ENCODE data around the gene NCAM2. TPM values are rescaled to one million over a fixed set of nuclear protein-coding genes. Genes with fewer than 3 reads are reported as not detected.

NCAM2 gene
- polyA plus RNA-seq, 1 donor from 2014 or later, result 9.8 TPM

DNA sequence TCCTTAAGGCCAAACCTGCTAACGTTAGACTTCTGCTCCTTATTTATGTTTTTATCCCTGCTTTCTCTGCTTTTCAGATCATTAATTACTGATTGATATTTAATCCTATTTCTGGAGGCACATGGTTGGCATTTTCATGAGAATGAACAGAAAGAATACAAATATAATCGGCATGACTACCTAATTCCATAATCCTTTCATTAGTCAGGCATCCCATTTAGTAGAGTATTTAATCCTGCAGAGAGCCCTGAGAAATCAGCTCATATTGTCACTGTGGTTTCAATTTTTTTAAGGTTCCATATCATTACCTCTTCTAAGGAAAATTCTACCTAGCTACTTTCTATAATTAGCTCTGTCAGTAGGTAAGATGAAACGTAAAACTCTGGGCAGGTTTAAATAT is 238.8 kb downstream of the NCAM2 start:
- Histone ChIP-seq H3K9me2 (ENCODE audit: insufficient read depth, low read length) (no peaks in the 10 kb centered on the region), H4K20me1 (ENCODE audit: insufficient read depth) (no peaks in the 10 kb centered on the region), H3F3A (ENCODE audit: insufficient read depth, low read length, poor library complexity, severe bottlenecking) (no peaks in the 10 kb centered on the region), H2AFZ (ENCODE audit: low read depth, low read length) (no peak overlapping the region), H3K27ac (ENCODE audit: low read length) (peak overlapping the region; percentile 17), H3K9ac (ENCODE audit: low read length) (no peak overlapping the region), H3K79me2 (replicated peaks; ENCODE audit: insufficient read depth, low read length) (no peaks in the 10 kb centered on the region), H3K36me3 (ENCODE audit: insufficient read depth, low read length) (no peaks in the 10 kb centered on the region), H3K4me2 (ENCODE audit: low read length) (no peak overlapping the region), H3K4me3 (ENCODE audit: low read length) (no peak overlapping the region), H3K27me3 (ENCODE audit: insufficient read depth, low read depth, low read length) (no peaks in the 10 kb centered on the region), H3K9me3 (ENCODE audit: low read length) (no peaks in the 10 kb centered on the region)
- no peak for TF ChIP-seq TAF1 (IDR thresholded peaks at IDR 0.05; ENCODE audit: low read depth)
- TF ChIP-seq, protein P1, sequence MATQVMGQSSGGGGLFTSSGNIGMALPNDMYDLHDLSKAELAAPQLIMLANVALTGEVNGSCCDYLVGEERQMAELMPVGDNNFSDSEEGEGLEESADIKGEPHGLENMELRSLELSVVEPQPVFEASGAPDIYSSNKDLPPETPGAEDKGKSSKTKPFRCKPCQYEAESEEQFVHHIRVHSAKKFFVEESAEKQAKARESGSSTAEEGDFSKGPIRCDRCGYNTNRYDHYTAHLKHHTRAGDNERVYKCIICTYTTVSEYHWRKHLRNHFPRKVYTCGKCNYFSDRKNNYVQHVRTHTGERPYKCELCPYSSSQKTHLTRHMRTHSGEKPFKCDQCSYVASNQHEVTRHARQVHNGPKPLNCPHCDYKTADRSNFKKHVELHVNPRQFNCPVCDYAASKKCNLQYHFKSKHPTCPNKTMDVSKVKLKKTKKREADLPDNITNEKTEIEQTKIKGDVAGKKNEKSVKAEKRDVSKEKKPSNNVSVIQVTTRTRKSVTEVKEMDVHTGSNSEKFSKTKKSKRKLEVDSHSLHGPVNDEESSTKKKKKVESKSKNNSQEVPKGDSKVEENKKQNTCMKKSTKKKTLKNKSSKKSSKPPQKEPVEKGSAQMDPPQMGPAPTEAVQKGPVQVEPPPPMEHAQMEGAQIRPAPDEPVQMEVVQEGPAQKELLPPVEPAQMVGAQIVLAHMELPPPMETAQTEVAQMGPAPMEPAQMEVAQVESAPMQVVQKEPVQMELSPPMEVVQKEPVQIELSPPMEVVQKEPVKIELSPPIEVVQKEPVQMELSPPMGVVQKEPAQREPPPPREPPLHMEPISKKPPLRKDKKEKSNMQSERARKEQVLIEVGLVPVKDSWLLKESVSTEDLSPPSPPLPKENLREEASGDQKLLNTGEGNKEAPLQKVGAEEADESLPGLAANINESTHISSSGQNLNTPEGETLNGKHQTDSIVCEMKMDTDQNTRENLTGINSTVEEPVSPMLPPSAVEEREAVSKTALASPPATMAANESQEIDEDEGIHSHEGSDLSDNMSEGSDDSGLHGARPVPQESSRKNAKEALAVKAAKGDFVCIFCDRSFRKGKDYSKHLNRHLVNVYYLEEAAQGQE (IDR thresholded peaks at IDR 0.05; ENCODE audit: borderline replicate concordance), result no peak
- TF ChIP-seq POLR2AphosphoS5 (IDR thresholded peaks at IDR 0.05), result no peak
- no peak for TF ChIP-seq RAD21 (conservative IDR thresholded peaks at IDR 0.05)
- TF ChIP-seq SMC3 (conservative IDR thresholded peaks at IDR 0.05; ENCODE audit: poor library complexity), result no peak
- TF ChIP-seq EZH2 (IDR thresholded peaks at IDR 0.05; ENCODE audit: borderline replicate concordance, insufficient read depth, low read length, poor library complexity, severe bottlenecking), result no peak
- no peak for TF ChIP-seq MXI1 (conservative IDR thresholded peaks at IDR 0.05; ENCODE audit: poor library complexity, severe bottlenecking)

DNA sequence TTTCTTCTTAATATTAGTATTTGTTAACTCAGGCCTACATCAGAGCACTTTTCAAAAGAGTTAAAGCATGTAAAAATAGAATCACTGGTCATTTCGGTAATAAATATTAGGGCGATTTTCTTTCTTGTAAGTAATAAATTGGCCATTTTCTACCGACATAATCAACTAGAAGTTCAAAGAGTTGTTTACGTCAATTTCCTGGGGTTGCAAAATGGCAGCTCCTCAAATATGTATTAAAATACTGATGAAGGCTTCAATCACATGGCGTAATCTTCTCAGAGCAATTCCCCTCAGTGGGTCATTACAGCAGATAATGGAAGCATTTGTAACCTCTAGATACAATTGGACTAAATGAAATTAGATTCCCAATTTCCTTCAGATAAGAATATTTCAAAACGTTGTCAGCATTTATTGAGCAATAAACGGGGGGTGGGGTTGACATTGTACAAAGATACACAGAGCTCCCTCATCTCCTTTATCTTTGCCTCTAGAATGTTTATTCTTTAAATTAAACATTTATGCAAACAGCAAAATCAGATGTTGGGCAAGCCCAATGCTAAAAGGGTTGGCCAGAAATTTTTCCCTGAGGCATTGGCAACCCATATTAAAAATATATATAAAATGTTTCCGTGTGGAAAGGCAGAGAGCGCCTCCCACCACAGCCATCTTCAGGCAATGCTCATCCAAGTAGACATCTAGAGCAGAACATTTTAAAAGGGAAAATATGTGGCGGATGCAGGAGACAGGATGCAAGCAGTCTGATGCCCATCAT is 240.6 kb downstream of the NCAM2 start:
- Histone ChIP-seq H3F3A (ENCODE audit: insufficient read depth, low read length, poor library complexity, severe bottlenecking) (no peaks in the 10 kb centered on the region), H3K9me2 (ENCODE audit: insufficient read depth, low read length) (no peaks in the 10 kb centered on the region), H3K9me3 (ENCODE audit: low read length) (no peaks in the 10 kb centered on the region), H3K36me3 (ENCODE audit: insufficient read depth, low read length) (no peaks in the 10 kb centered on the region), H2AFZ (ENCODE audit: low read depth, low read length) (no peak overlapping the region), H3K4me2 (ENCODE audit: low read length) (no peak overlapping the region), H3K4me3 (ENCODE audit: low read length) (no peak overlapping the region), H4K20me1 (ENCODE audit: insufficient read depth) (no peaks in the 10 kb centered on the region), H3K27ac (ENCODE audit: low read length) (no peak overlapping the region), H3K9ac (ENCODE audit: low read length) (no peak overlapping the region), H3K79me2 (replicated peaks; ENCODE audit: insufficient read depth, low read length) (no peaks in the 10 kb centered on the region), H3K27me3 (ENCODE audit: insufficient read depth, low read depth, low read length) (no peaks in the 10 kb centered on the region)
- TF ChIP-seq EZH2 (IDR thresholded peaks at IDR 0.05; ENCODE audit: borderline replicate concordance, insufficient read depth, low read length, poor library complexity, severe bottlenecking), result no peak
- TF ChIP-seq, protein P1 (IDR thresholded peaks at IDR 0.05; ENCODE audit: borderline replicate concordance), result no peak
- no peak for TF ChIP-seq TAF1 (IDR thresholded peaks at IDR 0.05; ENCODE audit: low read depth)
- TF ChIP-seq MXI1 (conservative IDR thresholded peaks at IDR 0.05; ENCODE audit: poor library complexity, severe bottlenecking), result no peak
- no peak for TF ChIP-seq EP300 (conservative IDR thresholded peaks at IDR 0.05; ENCODE audit: poor library complexity, severe bottlenecking)
- TF ChIP-seq, protein P2, sequence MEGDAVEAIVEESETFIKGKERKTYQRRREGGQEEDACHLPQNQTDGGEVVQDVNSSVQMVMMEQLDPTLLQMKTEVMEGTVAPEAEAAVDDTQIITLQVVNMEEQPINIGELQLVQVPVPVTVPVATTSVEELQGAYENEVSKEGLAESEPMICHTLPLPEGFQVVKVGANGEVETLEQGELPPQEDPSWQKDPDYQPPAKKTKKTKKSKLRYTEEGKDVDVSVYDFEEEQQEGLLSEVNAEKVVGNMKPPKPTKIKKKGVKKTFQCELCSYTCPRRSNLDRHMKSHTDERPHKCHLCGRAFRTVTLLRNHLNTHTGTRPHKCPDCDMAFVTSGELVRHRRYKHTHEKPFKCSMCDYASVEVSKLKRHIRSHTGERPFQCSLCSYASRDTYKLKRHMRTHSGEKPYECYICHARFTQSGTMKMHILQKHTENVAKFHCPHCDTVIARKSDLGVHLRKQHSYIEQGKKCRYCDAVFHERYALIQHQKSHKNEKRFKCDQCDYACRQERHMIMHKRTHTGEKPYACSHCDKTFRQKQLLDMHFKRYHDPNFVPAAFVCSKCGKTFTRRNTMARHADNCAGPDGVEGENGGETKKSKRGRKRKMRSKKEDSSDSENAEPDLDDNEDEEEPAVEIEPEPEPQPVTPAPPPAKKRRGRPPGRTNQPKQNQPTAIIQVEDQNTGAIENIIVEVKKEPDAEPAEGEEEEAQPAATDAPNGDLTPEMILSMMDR (IDR thresholded peaks at IDR 0.05; ENCODE audit: poor library complexity, severe bottlenecking), result no peak
- TF ChIP-seq POLR2AphosphoS5 (IDR thresholded peaks at IDR 0.05), result no peak
- TF ChIP-seq RAD21 (conservative IDR thresholded peaks at IDR 0.05), result no peak
- no peak for TF ChIP-seq SMC3 (conservative IDR thresholded peaks at IDR 0.05; ENCODE audit: poor library complexity)
